ENCODE results near the gene DYNC2LI1.

DNA sequence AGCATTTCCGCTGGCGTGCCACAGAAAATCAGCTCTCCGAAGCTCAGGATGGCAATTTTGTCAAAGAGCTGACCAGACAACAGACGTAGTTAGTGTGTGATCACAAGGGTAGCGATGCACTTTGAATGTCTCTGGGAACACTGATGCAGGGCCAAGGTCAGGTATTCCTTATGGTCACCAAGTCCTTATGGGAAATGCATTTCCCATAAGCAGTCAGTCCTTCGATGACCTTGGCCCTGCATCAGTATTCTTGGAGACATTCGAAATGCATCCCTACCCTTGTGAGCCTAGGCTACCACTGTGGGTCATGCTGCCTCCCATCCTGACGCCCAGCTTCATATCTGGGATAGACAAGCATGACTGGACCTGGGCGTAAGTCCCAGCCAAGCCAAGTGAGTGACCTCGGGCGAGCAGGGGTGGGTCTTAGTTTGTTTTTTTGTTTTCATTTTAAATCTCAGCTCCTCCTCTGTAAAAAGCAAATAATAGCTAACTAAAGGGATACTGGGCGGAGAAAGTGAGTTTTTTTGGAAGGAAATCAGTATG is 51.2 kb downstream of the DYNC2LI1 start:
- TF ChIP-seq, protein P1, sequence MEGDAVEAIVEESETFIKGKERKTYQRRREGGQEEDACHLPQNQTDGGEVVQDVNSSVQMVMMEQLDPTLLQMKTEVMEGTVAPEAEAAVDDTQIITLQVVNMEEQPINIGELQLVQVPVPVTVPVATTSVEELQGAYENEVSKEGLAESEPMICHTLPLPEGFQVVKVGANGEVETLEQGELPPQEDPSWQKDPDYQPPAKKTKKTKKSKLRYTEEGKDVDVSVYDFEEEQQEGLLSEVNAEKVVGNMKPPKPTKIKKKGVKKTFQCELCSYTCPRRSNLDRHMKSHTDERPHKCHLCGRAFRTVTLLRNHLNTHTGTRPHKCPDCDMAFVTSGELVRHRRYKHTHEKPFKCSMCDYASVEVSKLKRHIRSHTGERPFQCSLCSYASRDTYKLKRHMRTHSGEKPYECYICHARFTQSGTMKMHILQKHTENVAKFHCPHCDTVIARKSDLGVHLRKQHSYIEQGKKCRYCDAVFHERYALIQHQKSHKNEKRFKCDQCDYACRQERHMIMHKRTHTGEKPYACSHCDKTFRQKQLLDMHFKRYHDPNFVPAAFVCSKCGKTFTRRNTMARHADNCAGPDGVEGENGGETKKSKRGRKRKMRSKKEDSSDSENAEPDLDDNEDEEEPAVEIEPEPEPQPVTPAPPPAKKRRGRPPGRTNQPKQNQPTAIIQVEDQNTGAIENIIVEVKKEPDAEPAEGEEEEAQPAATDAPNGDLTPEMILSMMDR (IDR thresholded peaks at IDR 0.05), result no peak
- no peak for TF ChIP-seq EZH2 (IDR thresholded peaks at IDR 0.05; ENCODE audit: borderline replicate concordance, insufficient read depth, low read depth, low read length, poor library complexity, severe bottlenecking)

Data from B cell (primary cell).